Vagina (tissue), 2 donors: Measurements from ENCODE around the gene FUS.

ENCODE experiments used
- CTCF ChIP-seq, 3 experiments: fragments of 450-650 bp in 2 of 3; fragments of 200-600 bp in 1 of 3; sonication (generic) in 1 of 3; IDR thresholded peaks; one replicate each; pipeline ENCODE4 v1.5.1; 2017 to 2019; ENCODE audit warnings: antibody characterized with exemption in 3 of 3, mild to moderate bottlenecking in 2 of 3, moderate library complexity in 2 of 3
- POLR2A ChIP-seq, 2 donors: fragments of 450-650 bp; IDR thresholded peaks; one replicate each; pipeline ENCODE4 v1.6.1; 2017; ENCODE audit warnings: antibody characterized with exemption in 2 of 2, mild to moderate bottlenecking in 2 of 2, moderate library complexity in 2 of 2
- POLR2AphosphoS5 ChIP-seq, 2 donors: sonication (generic); formaldehyde crosslinking; IDR thresholded peaks; one replicate each; pipeline ENCODE4 v1.9.0; 2017; ENCODE audit warnings: antibody characterized with exemption in 2 of 2, mild to moderate bottlenecking in 2 of 2, low read depth in 1 of 2; ENCODE audit not compliant: insufficient read depth in 1 of 2

- TF ChIP-seq POLR2A (IDR thresholded peaks at IDR 0.05): no peak
- TF ChIP-seq CTCF (IDR thresholded peaks at IDR 0.05): no peak
- peak in 1 of 2 donors; percentile 1 for TF ChIP-seq POLR2AphosphoS5 (IDR thresholded peaks at IDR 0.05; ENCODE audit: insufficient read depth in 1 of 2, low read depth in 1 of 2)
Measured at GRCh38 chr16:31131416-31131815, 48.5 kb upstream of the FUS start.
